SJSA1 (cell line): Measurements from ENCODE around the gene LYPD8. TPM values are rescaled to one million over a fixed set of nuclear protein-coding genes. Genes with fewer than 3 reads are reported as not detected.

Experiments
- DNase-seq, 2 experiments: peaks; one replicate each; pipeline ENCODE4 v3.0.0-alpha.2; 2015 to 2020; ENCODE audit warnings: low spot score in 2 of 2, low read depth in 1 of 2
- H3K27ac ChIP-seq: fragments of 250-450 bp; sonication (Bioruptor Pico); 2 replicates; pipeline ENCODE4 v1.5.1; 2020; ENCODE audit warnings: mild to moderate bottlenecking, moderate library complexity
- H3K27me3 ChIP-seq: fragments of 250-450 bp; sonication (Bioruptor Pico); replicated peaks from 2 replicates; pipeline ENCODE4 v1.5.1; 2020; ENCODE audit warnings: mild to moderate bottlenecking, moderate library complexity
- H3K36me3 ChIP-seq: fragments of 250-450 bp; sonication (Bioruptor Pico); 2 replicates; pipeline ENCODE4 v1.5.1; 2020; ENCODE audit warnings: mild to moderate bottlenecking
- H3K4me1 ChIP-seq: fragments of 250-450 bp; sonication (Bioruptor Pico); replicated peaks from 2 replicates; pipeline ENCODE4 v1.6.1; 2021; ENCODE audit warnings: mild to moderate bottlenecking
- H3K4me3 ChIP-seq: fragments of 250-450 bp; sonication (Bioruptor Pico); 2 replicates; pipeline ENCODE4 v1.5.1; 2020; ENCODE audit warnings: mild to moderate bottlenecking
- H3K9me3 ChIP-seq: fragments of 250-450 bp; sonication (Bioruptor Pico); replicated peaks from 2 replicates; pipeline ENCODE4 v1.5.1; 2020; ENCODE audit warnings: mild to moderate bottlenecking
- total RNA-seq: library from RNA; depleted of rRNA; stranded (reverse); fragments of >200 nt; shearing (Covaris generic); gene quantifications from 2 replicates; pipeline ENCODE4 v1.2.3, GENCODE V29; 2014

LYPD8 gene
- total RNA-seq, 1 experiment from 2014 or later = not detected

- DNase-seq = no peak
- Histone ChIP-seq H3K36me3 (no peaks in the 10 kb centered on the region), H3K4me3 (no peak overlapping the region), H3K9me3 (peaks cover 8% of the 10 kb centered on the region), H3K27me3 (no peaks in the 10 kb centered on the region), H3K4me1 (no peaks in the 10 kb centered on the region), H3K27ac (no peak overlapping the region)
These were observed 3.9 kb downstream of the LYPD8 start for GRCh38 chr1:248751635-248752034.

- Histone ChIP-seq H3K36me3 (no peaks in the 10 kb centered on the region), H3K27ac (no peak overlapping the region), H3K4me3 (no peak overlapping the region), H3K9me3 (peaks cover 8% of the 10 kb centered on the region), H3K27me3 (no peaks in the 10 kb centered on the region), H3K4me1 (no peaks in the 10 kb centered on the region)
- DNase-seq = no peak
These were observed 4.4 kb downstream of the LYPD8 start for GRCh38 chr1:248751142-248751541.

GRCh38 chr1:248750496-248750895 lies 5.1 kb downstream of the LYPD8 start:
- no peaks in the 10 kb centered on the region for H3K36me3 ChIP-seq
- no peak overlapping the region for H3K4me3 ChIP-seq
- no peaks in the 10 kb centered on the region for H3K4me1 ChIP-seq
- H3K27ac ChIP-seq = no peak overlapping the region
- no peaks in the 10 kb centered on the region for H3K27me3 ChIP-seq
- H3K9me3 ChIP-seq = peaks cover 8% of the 10 kb centered on the region
- DNase-seq = no peak

- no peak overlapping the region for H3K4me3 ChIP-seq
- DNase-seq = no peak
These were observed 7.3 kb downstream of the LYPD8 start for GRCh38 chr1:248748211-248748610.

GRCh38 chr1:248740876-248741275 lies 14.7 kb downstream of the LYPD8 start:
- no peaks in the 10 kb centered on the region for H3K4me1 ChIP-seq
- H3K36me3 ChIP-seq = no peaks in the 10 kb centered on the region
- no peak for DNase-seq
- H3K27ac ChIP-seq = no peak overlapping the region
- no peak overlapping the region for H3K4me3 ChIP-seq
- H3K9me3 ChIP-seq = peaks cover 4% of the 10 kb centered on the region; the same call in 1 of the 2 replicates
- H3K27me3 ChIP-seq = no peaks in the 10 kb centered on the region

More at GRCh38 chr1:248748211-248748610, 7.3 kb downstream of the LYPD8 start:
- H3K27ac ChIP-seq = no peak overlapping the region
- H3K9me3 ChIP-seq = no peaks in the 10 kb centered on the region
- no peaks in the 10 kb centered on the region for H3K27me3 ChIP-seq
- no peaks in the 10 kb centered on the region for H3K36me3 ChIP-seq
- H3K4me1 ChIP-seq = no peaks in the 10 kb centered on the region

- no peaks in the 10 kb centered on the region for H3K4me1 ChIP-seq
- DNase-seq = no peak
- H3K27me3 ChIP-seq = no peaks in the 10 kb centered on the region
- no peak overlapping the region for H3K4me3 ChIP-seq
- peaks cover 7% of the 10 kb centered on the region for H3K9me3 ChIP-seq
- H3K27ac ChIP-seq = no peak overlapping the region
- H3K36me3 ChIP-seq = no peaks in the 10 kb centered on the region
These were observed 15.9 kb downstream of the LYPD8 start for GRCh38 chr1:248739572-248740205.

GRCh38 chr1:248737457-248737856 lies 18.1 kb downstream of the LYPD8 start:
- Histone ChIP-seq H3K4me3 (no peak overlapping the region), H3K4me1 (no peaks in the 10 kb centered on the region), H3K27ac (no peak overlapping the region), H3K27me3 (no peaks in the 10 kb centered on the region), H3K36me3 (no peaks in the 10 kb centered on the region), H3K9me3 (peaks cover 7% of the 10 kb centered on the region)
- no peak for DNase-seq

GRCh38 chr1:248736977-248737376 lies 18.6 kb downstream of the LYPD8 start:
- DNase-seq = no peak
- no peaks in the 10 kb centered on the region for H3K27me3 ChIP-seq
- no peaks in the 10 kb centered on the region for H3K4me1 ChIP-seq
- no peak overlapping the region for H3K4me3 ChIP-seq
- H3K36me3 ChIP-seq = no peaks in the 10 kb centered on the region
- peaks cover 7% of the 10 kb centered on the region for H3K9me3 ChIP-seq
- no peak overlapping the region for H3K27ac ChIP-seq

GRCh38 chr1:248733566-248733965 lies 22.0 kb downstream of the LYPD8 start:
- Histone ChIP-seq H3K4me1 (no peaks in the 10 kb centered on the region), H3K27ac (no peak overlapping the region), H3K36me3 (no peaks in the 10 kb centered on the region), H3K27me3 (no peaks in the 10 kb centered on the region), H3K9me3 (peaks cover 7% of the 10 kb centered on the region), H3K4me3 (no peak overlapping the region)
- DNase-seq = no peak

GRCh38 chr1:248730507-248731335 lies 24.8 kb downstream of the LYPD8 start:
- Histone ChIP-seq H3K36me3 (no peaks in the 10 kb centered on the region), H3K4me3 (no peak overlapping the region)
- no peak for DNase-seq

GRCh38 chr1:248714248-248714647 lies 41.3 kb downstream of the LYPD8 start:
- Histone ChIP-seq H3K4me3 (no peak overlapping the region), H3K9me3 (peaks cover 4% of the 10 kb centered on the region; the same call in 1 of the 2 replicates), H3K27me3 (no peaks in the 10 kb centered on the region), H3K4me1 (no peaks in the 10 kb centered on the region), H3K36me3 (no peaks in the 10 kb centered on the region), H3K27ac (no peak overlapping the region)
- DNase-seq = no peak

More at GRCh38 chr1:248730507-248731335, 24.8 kb downstream of the LYPD8 start:
- Histone ChIP-seq H3K4me1 (no peaks in the 10 kb centered on the region), H3K9me3 (peaks cover 4% of the 10 kb centered on the region), H3K27ac (no peak overlapping the region), H3K27me3 (no peaks in the 10 kb centered on the region)

- no peak overlapping the region for H3K4me3 ChIP-seq
- H3K9me3 ChIP-seq = 0 out of 2 replicates have a peak, but pooled peaks cover 4% of the 10 kb centered on the region
- no peaks in the 10 kb centered on the region for H3K27me3 ChIP-seq
- no peaks in the 10 kb centered on the region for H3K36me3 ChIP-seq
- no peak overlapping the region for H3K27ac ChIP-seq
- no peaks in the 10 kb centered on the region for H3K4me1 ChIP-seq
- DNase-seq = no peak
These were observed 45.2 kb downstream of the LYPD8 start for GRCh38 chr1:248710305-248710900.

GRCh38 chr1:248704606-248705005 lies 51.0 kb downstream of the LYPD8 start:
- DNase-seq = no peak
- H3K9me3 ChIP-seq = no peaks in the 10 kb centered on the region
- no peak overlapping the region for H3K4me3 ChIP-seq
- no peak overlapping the region for H3K27ac ChIP-seq
- H3K36me3 ChIP-seq = no peaks in the 10 kb centered on the region
- no peaks in the 10 kb centered on the region for H3K4me1 ChIP-seq
- no peaks in the 10 kb centered on the region for H3K27me3 ChIP-seq

- H3K36me3 ChIP-seq = no peaks in the 10 kb centered on the region
- no peaks in the 10 kb centered on the region for H3K27me3 ChIP-seq
- no peak overlapping the region for H3K27ac ChIP-seq
These were observed 51.9 kb downstream of the LYPD8 start for GRCh38 chr1:248703674-248704073.

More at GRCh38 chr1:248703674-248704073, 51.9 kb downstream of the LYPD8 start:
- no peak overlapping the region for H3K4me3 ChIP-seq
- DNase-seq = no peak
- H3K4me1 ChIP-seq = no peaks in the 10 kb centered on the region
- 0 out of 2 replicates have a peak, but pooled peaks cover 4% of the 10 kb centered on the region for H3K9me3 ChIP-seq
